Measurements from ENCODE around the gene SLC16A9.
"Not testable (repeated sequence)": the region's sequence is repeated elsewhere in the genome, so short reads cannot be mapped to it uniquely, and the experiment has no call there.

The SLC16A9 gene

GRCh38 chr10:59672150-59672875 is 37.3 kb downstream of the SLC16A9 start:
- no peak for DNase-seq

- DNase-seq = no peak
Measured at GRCh38 chr10:59670269-59670668, 39.4 kb downstream of the SLC16A9 start.

GRCh38 chr10:59668096-59668495 is 41.6 kb downstream of the SLC16A9 start:
- DNase-seq = no peak

- no peak for DNase-seq
Measured at GRCh38 chr10:59666310-59666709, 43.3 kb downstream of the SLC16A9 start.

GRCh38 chr10:59663213-59663612 is 46.4 kb downstream of the SLC16A9 start:
- DNase-seq = not testable (repeated sequence)

- DNase-seq = no peak
Measured at GRCh38 chr10:59657724-59658123, 51.9 kb downstream of the SLC16A9 start.

- DNase-seq = no peak
Measured at GRCh38 chr10:59655309-59655708, 54.3 kb downstream of the SLC16A9 start.

- DNase-seq = no peak
Measured at GRCh38 chr10:59654007-59654406, 55.6 kb downstream of the SLC16A9 start.

GRCh38 chr10:59651902-59652301 is 57.7 kb downstream of the SLC16A9 start:
- no peak for DNase-seq

GRCh38 chr10:59649606-59650346 is 59.9 kb downstream of the SLC16A9 start:
- no peak for DNase-seq

GRCh38 chr10:59648711-59649201 is 60.9 kb downstream of the SLC16A9 start:
- DNase-seq = no peak

- DNase-seq = no peak
Measured at GRCh38 chr10:59644841-59645240, 64.8 kb downstream of the SLC16A9 start.

- DNase-seq = not testable (repeated sequence)
Measured at GRCh38 chr10:59641688-59642087, 68.0 kb downstream of the SLC16A9 start.

- DNase-seq = no peak
Measured at GRCh38 chr10:59635502-59636290, 74.0 kb downstream of the SLC16A9 start.

GRCh38 chr10:59634102-59634501 is 75.5 kb downstream of the SLC16A9 start:
- DNase-seq = no peak

- DNase-seq = no peak
Measured at GRCh38 chr10:59633063-59633462, 76.6 kb downstream of the SLC16A9 start.

- DNase-seq = no peak
Measured at GRCh38 chr10:59631882-59632807, 77.5 kb downstream of the SLC16A9 start.

GRCh38 chr10:59631237-59631636 is 78.4 kb downstream of the SLC16A9 start:
- DNase-seq = no peak

- DNase-seq = no peak
Measured at GRCh38 chr10:59628965-59629364, 80.7 kb downstream of the SLC16A9 start.

- no peak for DNase-seq
Measured at GRCh38 chr10:59628456-59628855, 81.2 kb downstream of the SLC16A9 start.

- no peak for DNase-seq
Measured at GRCh38 chr10:59627366-59628018, 82.2 kb downstream of the SLC16A9 start.

- no peak for DNase-seq
Measured at GRCh38 chr10:59626523-59626869, 83.2 kb downstream of the SLC16A9 start.

All from NCI-H2081 treated with DMSO at 0.1 percent for 48 hours (cell line).